ENCODE data around the gene WNT3A.
"Not testable (repeated sequence)": the region's sequence is repeated elsewhere in the genome, so short reads cannot be mapped to it uniquely, and the experiment has no call there.

- TF ChIP-seq, protein P1, sequence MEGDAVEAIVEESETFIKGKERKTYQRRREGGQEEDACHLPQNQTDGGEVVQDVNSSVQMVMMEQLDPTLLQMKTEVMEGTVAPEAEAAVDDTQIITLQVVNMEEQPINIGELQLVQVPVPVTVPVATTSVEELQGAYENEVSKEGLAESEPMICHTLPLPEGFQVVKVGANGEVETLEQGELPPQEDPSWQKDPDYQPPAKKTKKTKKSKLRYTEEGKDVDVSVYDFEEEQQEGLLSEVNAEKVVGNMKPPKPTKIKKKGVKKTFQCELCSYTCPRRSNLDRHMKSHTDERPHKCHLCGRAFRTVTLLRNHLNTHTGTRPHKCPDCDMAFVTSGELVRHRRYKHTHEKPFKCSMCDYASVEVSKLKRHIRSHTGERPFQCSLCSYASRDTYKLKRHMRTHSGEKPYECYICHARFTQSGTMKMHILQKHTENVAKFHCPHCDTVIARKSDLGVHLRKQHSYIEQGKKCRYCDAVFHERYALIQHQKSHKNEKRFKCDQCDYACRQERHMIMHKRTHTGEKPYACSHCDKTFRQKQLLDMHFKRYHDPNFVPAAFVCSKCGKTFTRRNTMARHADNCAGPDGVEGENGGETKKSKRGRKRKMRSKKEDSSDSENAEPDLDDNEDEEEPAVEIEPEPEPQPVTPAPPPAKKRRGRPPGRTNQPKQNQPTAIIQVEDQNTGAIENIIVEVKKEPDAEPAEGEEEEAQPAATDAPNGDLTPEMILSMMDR (IDR thresholded peaks at IDR 0.05) = not testable (repeated sequence)
- not testable (repeated sequence) for TF ChIP-seq POLR2A (IDR thresholded peaks at IDR 0.05)
Measured at GRCh38 chr1:227966733-227967132, 40.1 kb upstream of the WNT3A start.
